Esophagus muscularis mucosa (tissue), 4 donors: ENCODE measurements around the gene ITGAL. TPM values are rescaled to one million over a fixed set of nuclear protein-coding genes. Genes with fewer than 3 reads are reported as not detected.
"Not testable (repeated sequence)": the region's sequence is repeated elsewhere in the genome, so short reads cannot be mapped to it uniquely, and the experiment has no call there.

ENCODE experiments used
- DNase-seq: peaks from one replicate; pipeline ENCODE4 v3.0.0-alpha.2; 2017; ENCODE audit errors: extremely low spot score
- H3K27ac ChIP-seq, 4 donors: fragments of 200-600 bp; sonication (generic); replicated peaks in 1 of 4; 1 replicate in 3 of 4; 2 replicates in 1 of 4; pipeline ENCODE4 v1.5.1; 2016 to 2019; ENCODE audit warnings: mild to moderate bottlenecking in 1 of 4
- H3K27me3 ChIP-seq, 4 donors: fragments of 200-600 bp; sonication (generic); one replicate each; pipeline versions ENCODE4 v1.5.1 to v1.6.0; 2016 to 2019
- H3K36me3 ChIP-seq, 4 donors: fragments of 200-600 bp; sonication (generic); one replicate each; pipeline ENCODE4 v1.5.1; 2016 to 2019
- H3K4me1 ChIP-seq, 4 donors: fragments of 200-600 bp; sonication (generic); one replicate each; pipeline ENCODE4 v1.5.1; 2016 to 2019
- H3K4me3 ChIP-seq, 4 donors: fragments of 200-600 bp; sonication (generic); 1 replicate in 2 of 4; 2 replicates in 2 of 4; pipeline ENCODE4 v1.5.1; 2016 to 2019; ENCODE audit warnings: mild to moderate bottlenecking in 4 of 4, moderate library complexity in 1 of 4
- H3K9me3 ChIP-seq, 4 donors: fragments of 200-600 bp; sonication (generic); 1 replicate in 3 of 4; 2 replicates in 1 of 4; pipeline ENCODE4 v1.5.1; 2016 to 2019
- CTCF ChIP-seq, 3 experiments: fragments of 200-600 bp in 2 of 3; fragments of 450-650 bp in 1 of 3; sonication (generic) in 2 of 3; IDR thresholded peaks; one replicate each; pipeline ENCODE4 v1.5.1; 2017 to 2019; ENCODE audit warnings: antibody characterized with exemption in 3 of 3, mild to moderate bottlenecking in 2 of 3, moderate library complexity in 1 of 3
- EP300 ChIP-seq: sonication (generic); formaldehyde crosslinking; IDR thresholded peaks from one replicate; pipeline ENCODE4 v1.6.1; 2017; ENCODE audit warnings: antibody characterized with exemption
- POLR2A ChIP-seq: fragments of 450-650 bp; IDR thresholded peaks from one replicate; pipeline ENCODE4 v1.6.1; 2017; ENCODE audit warnings: antibody characterized with exemption, moderate library complexity, mild to moderate bottlenecking, low read depth
- POLR2AphosphoS5 ChIP-seq, 2 donors: sonication (generic); formaldehyde crosslinking; IDR thresholded peaks; one replicate each; pipeline ENCODE4 v1.6.1; 2017; ENCODE audit warnings: antibody characterized with exemption in 2 of 2
- WGBS: methylation state at CpG from one replicate; pipeline ENCODE4 v1.1.5; 2018; 5-methylcytosine and 5-hydroxymethylcytosine counted together
- intact Hi-C: fragments of 100-400 bp; cut with DNase I; formaldehyde crosslinking; loops from one replicate; pipeline ENCODE4 v1.15.1; 2023
- total RNA-seq, 4 donors: library from RNA; depleted of rRNA; stranded (reverse); fragments of >200 nt; gene quantifications; one replicate each; pipeline versions ENCODE4 v1.1.0 to v1.2.1, GENCODE V29; 2016

ITGAL gene
- total RNA-seq, 4 donors from 2014 or later = 1.5 to 2.7 (median 2.5) TPM

- Histone ChIP-seq H3K4me3 (peak overlapping the region in 2 of 4 donors; percentile 10 to 26), H3K27ac (no peak overlapping the region), H3K27me3 (peaks cover 0 to 47% (median 10%) of the 10 kb centered on the region in 4 donors), H3K4me1 (peaks cover 0 to 3% (median 0%) of the 10 kb centered on the region in 4 donors), H3K9me3 (no peaks in the 10 kb centered on the region), H3K36me3 (no peaks in the 10 kb centered on the region)
- TF ChIP-seq CTCF (IDR thresholded peaks at IDR 0.05) = no peak
- no peak for TF ChIP-seq POLR2A
- no peak for TF ChIP-seq EP300
- TF ChIP-seq POLR2AphosphoS5 (IDR thresholded peaks at IDR 0.05) = no peak
- DNase-seq = no peak
- intact Hi-C loops = no loop called here
- WGBS = 63% methylated on average over 17 of the region's 19 CpGs
Measured at GRCh38 chr16:30473231-30474073, 910 bp downstream of the ITGAL start.

- Histone ChIP-seq H3K9me3 (no peaks in the 10 kb centered on the region), H3K36me3 (no peaks in the 10 kb centered on the region), H3K27me3 (peaks cover 0 to 47% (median 10%) of the 10 kb centered on the region in 4 donors), H3K27ac (no peak overlapping the region), H3K4me3 (peak overlapping the region in 1 of 4 donors; percentile 10), H3K4me1 (peaks cover 0 to 3% (median 0%) of the 10 kb centered on the region in 4 donors)
- intact Hi-C loops = no loop called here
- WGBS = 19% methylated on average over 14 of the region's 35 CpGs
- no peak for TF ChIP-seq POLR2AphosphoS5 (IDR thresholded peaks at IDR 0.05)
- TF ChIP-seq EP300 = no peak
- DNase-seq = no peak
Measured at GRCh38 chr16:30474074-30474452, 1.5 kb downstream of the ITGAL start.

- no peak for DNase-seq
- Histone ChIP-seq H3K27ac (no peak overlapping the region), H3K4me3 (no peak overlapping the region), H3K4me1 (peaks cover 0 to 3% (median 0%) of the 10 kb centered on the region in 4 donors), H3K36me3 (no peaks in the 10 kb centered on the region), H3K27me3 (peaks cover 0 to 47% (median 10%) of the 10 kb centered on the region in 4 donors), H3K9me3 (no peaks in the 10 kb centered on the region)
- intact Hi-C loops = no loop called here
- 88% methylated on average over 7 of the region's 7 CpGs for WGBS
- no peak for TF ChIP-seq POLR2A
- TF ChIP-seq EP300 = no peak
- no peak for TF ChIP-seq POLR2AphosphoS5 (IDR thresholded peaks at IDR 0.05)
Measured at GRCh38 chr16:30474684-30475083, 2.1 kb downstream of the ITGAL start.

- peaks cover 0 to 47% (median 10%) of the 10 kb centered on the region in 4 donors for H3K27me3 ChIP-seq
- TF ChIP-seq EP300 (no peak), CTCF (IDR thresholded peaks at IDR 0.05) (no peak), POLR2AphosphoS5 (IDR thresholded peaks at IDR 0.05) (no peak), POLR2A (no peak)
- DNase-seq = no peak
Measured at GRCh38 chr16:30476991-30477390, 4.4 kb downstream of the ITGAL start.

GRCh38 chr16:30477773-30478172 lies 5.2 kb downstream of the ITGAL start:
- DNase-seq, intact Hi-C loops, H3K4me1 ChIP-seq, H3K9me3 ChIP-seq, H3K36me3 ChIP-seq, H3K27ac ChIP-seq, H3K4me3 ChIP-seq: not testable (repeated sequence)
- 76% methylated on average over 3 of the region's 3 CpGs for WGBS
- H3K27me3 ChIP-seq = peaks cover 0 to 40% (median 10%) of the 10 kb centered on the region in 4 donors

More at GRCh38 chr16:30476991-30477390, 4.4 kb downstream of the ITGAL start:
- intact Hi-C loops = no loop called here
- H3K27ac ChIP-seq = no peak overlapping the region
- H3K4me3 ChIP-seq = no peak overlapping the region
- 76% methylated on average over 3 of the region's 3 CpGs for WGBS
- H3K9me3 ChIP-seq = no peaks in the 10 kb centered on the region
- peaks cover 0 to 3% (median 0%) of the 10 kb centered on the region in 4 donors for H3K4me1 ChIP-seq
- no peaks in the 10 kb centered on the region for H3K36me3 ChIP-seq

GRCh38 chr16:30478766-30479478 lies 6.4 kb downstream of the ITGAL start:
- no peaks in the 10 kb centered on the region for H3K9me3 ChIP-seq
- intact Hi-C loops = no loop called here
- no peak for TF ChIP-seq EP300
- no peak for TF ChIP-seq POLR2A
- TF ChIP-seq CTCF (IDR thresholded peaks at IDR 0.05) = no peak
- no peak for TF ChIP-seq POLR2AphosphoS5 (IDR thresholded peaks at IDR 0.05)
- H3K4me1 ChIP-seq = peaks cover 0 to 2% (median 0%) of the 10 kb centered on the region in 4 donors
- no peak overlapping the region for H3K4me3 ChIP-seq
- 85% methylated on average over 12 of the region's 12 CpGs for whole genome bisulfite sequencing
- no peak overlapping the region for H3K27ac ChIP-seq
- DNase-seq = no peak
- H3K36me3 ChIP-seq = no peaks in the 10 kb centered on the region
- H3K27me3 ChIP-seq = peaks cover 0 to 28% (median 5%) of the 10 kb centered on the region in 4 donors
